Mesendoderm (in vitro differentiated cells): ENCODE results near the gene GPRIN2. TPM values are rescaled to one million over a fixed set of nuclear protein-coding genes. Genes with fewer than 3 reads are reported as not detected.
"Not testable (repeated sequence)": the region's sequence is repeated elsewhere in the genome, so short reads cannot be mapped to it uniquely, and the experiment has no call there.

Experiments used
- DNase-seq: peaks from one replicate; pipeline ENCODE4 v3.0.0; 2013
- H2AK5ac ChIP-seq: 2 replicates; pipeline ENCODE4 v1.6.1; 2013; ENCODE audit warnings: low read length, inconsistent platforms
- H2BK120ac ChIP-seq: 2 replicates; pipeline ENCODE4 v1.6.1; 2013; ENCODE audit warnings: low read depth, mild to moderate bottlenecking, low read length, moderate library complexity, mixed read lengths
- H2BK15ac ChIP-seq: replicated peaks from 2 replicates; pipeline ENCODE4 v1.6.1; 2013; ENCODE audit warnings: low read depth, mild to moderate bottlenecking, moderate library complexity
- H2BK5ac ChIP-seq: 2 replicates; pipeline ENCODE4 v1.6.1; 2013; ENCODE audit warnings: low read length, inconsistent platforms
- H3K18ac ChIP-seq: 2 replicates; pipeline ENCODE4 v1.6.1; 2013; ENCODE audit warnings: mild to moderate bottlenecking, low read length, mixed read lengths
- H3K23ac ChIP-seq: one replicate; pipeline ENCODE4 v1.6.1; 2013; ENCODE audit warnings: low read length
- H3K27ac ChIP-seq: 2 replicates; pipeline ENCODE4 v1.5.1; 2013; ENCODE audit warnings: low read depth, mild to moderate bottlenecking, inconsistent platforms, low read length, moderate library complexity
- H3K27me3 ChIP-seq: 2 replicates; pipeline ENCODE4 v1.6.1; 2013; ENCODE audit warnings: low read length, control low read depth, mild to moderate bottlenecking, inconsistent platforms; ENCODE audit not compliant: insufficient read depth, poor library complexity
- H3K36me3 ChIP-seq: 2 replicates; pipeline ENCODE4 v1.6.1; 2013; ENCODE audit warnings: low read length, inconsistent platforms; ENCODE audit not compliant: control insufficient read depth, insufficient read depth
- H3K4ac ChIP-seq: one replicate; pipeline ENCODE4 v1.6.1; 2013; ENCODE audit warnings: low read depth, mild to moderate bottlenecking, low read length, moderate library complexity
- H3K4me1 ChIP-seq: 2 replicates; pipeline ENCODE4 v1.6.1; 2013; ENCODE audit warnings: low read depth, low read length, inconsistent platforms; ENCODE audit not compliant: control insufficient read depth
- H3K4me2 ChIP-seq: 2 replicates; pipeline ENCODE4 v1.6.1; 2013; ENCODE audit warnings: low read length
- H3K4me3 ChIP-seq: 2 replicates; pipeline ENCODE4 v1.5.1; 2013; ENCODE audit warnings: mild to moderate bottlenecking, low read length
- H3K56ac ChIP-seq: one replicate; pipeline ENCODE4 v1.6.1; 2013; ENCODE audit warnings: low read length
- H3K79me1 ChIP-seq: 2 replicates; pipeline ENCODE4 v1.6.1; 2013; ENCODE audit warnings: low read length, inconsistent platforms
- H3K79me2 ChIP-seq: 2 replicates; pipeline ENCODE4 v1.6.1; 2013; ENCODE audit warnings: mild to moderate bottlenecking, low read length; ENCODE audit not compliant: control insufficient read depth, insufficient read depth
- H3K9ac ChIP-seq: 2 replicates; pipeline ENCODE4 v1.6.1; 2013; ENCODE audit warnings: low read length, inconsistent platforms
- H4K5ac ChIP-seq: one replicate; pipeline ENCODE4 v1.6.1; 2013; ENCODE audit warnings: low read length
- H4K8ac ChIP-seq: one replicate; pipeline ENCODE4 v1.6.1; 2013; ENCODE audit warnings: low read depth, mild to moderate bottlenecking, control low read depth, low read length, moderate library complexity
- WGBS: extraction: QIAGEN DNeasy Blood & Tissue Kit; methylation state at CpG from one replicate; pipeline ENCODE4 v1.1.7; 2013; ENCODE audit warnings: low lambda C conversion rate, missing lambda C conversion rate; ENCODE audit not compliant: insufficient coverage; ENCODE audit errors: extremely low coverage; 5-methylcytosine and 5-hydroxymethylcytosine counted together
- polyA plus RNA-seq, 2 experiments: library from polyadenylated mRNA; stranded (reverse); fragments of 200-250 nt; gene quantifications; one replicate each; pipeline ENCODE4 v1.2.3, GENCODE V29; 2013

Gene GPRIN2
- 3.0 TPM for polyA plus RNA-seq (2013, experiment 1 of 2)
- polyA plus RNA-seq (2013, experiment 2 of 2), result 3.0 TPM

- no peak within 1 kb of the TSS for H4K8ac ChIP-seq
- H2BK120ac ChIP-seq, result no peak within 1 kb of the TSS
- peak within 1 kb of the TSS; percentile 70 for H3K9ac ChIP-seq
- H4K5ac ChIP-seq, result no peak within 1 kb of the TSS
- H2BK15ac ChIP-seq, result no peak within 1 kb of the TSS
- peaks cover 3% of the 10 kb centered on the region for H3K4me1 ChIP-seq
- peak within 1 kb of the TSS; percentile 13 for H3K18ac ChIP-seq
- peak; percentile 59 for DNase-seq
- H3K56ac ChIP-seq, result peak within 1 kb of the TSS; percentile 94
- H3K36me3 ChIP-seq, result no peaks in the 10 kb centered on the region
- peak within 1 kb of the TSS; percentile 63 for H3K4me3 ChIP-seq
- H2BK5ac ChIP-seq, result no peak within 1 kb of the TSS
- H3K27ac ChIP-seq, result no peak within 1 kb of the TSS
- H3K79me2 ChIP-seq, result no peaks in the 10 kb centered on the region
- no CpG with 5 or more reads among the region's 74 CpGs for WGBS
- H3K4me2 ChIP-seq, result peak within 1 kb of the TSS; percentile 95
- no peak within 1 kb of the TSS for H2AK5ac ChIP-seq
- peak within 1 kb of the TSS; percentile 6 for H3K4ac ChIP-seq
- H3K79me1 ChIP-seq, result no peaks in the 10 kb centered on the region
- no peaks in the 10 kb centered on the region for H3K27me3 ChIP-seq
- peak within 1 kb of the TSS; percentile 84 for H3K23ac ChIP-seq
Observed at GRCh38 chr10:46556515-46557318, at the start of gene GPRIN2. TSS of gene GPRIN2 (minus strand) at chr10:46556658. CDS start at chr10:46550736, 5,922 bp downstream.

GRCh38 chr10:46600516-46600915 is 44.1 kb upstream of the GPRIN2 start:
- H3K4me1 ChIP-seq, H3K23ac ChIP-seq, H3K56ac ChIP-seq, H3K79me1 ChIP-seq, H3K36me3 ChIP-seq, DNase-seq, H2BK15ac ChIP-seq, H3K4me3 ChIP-seq, H2AK5ac ChIP-seq, H2BK120ac ChIP-seq, H4K5ac ChIP-seq, H3K9ac ChIP-seq, H3K79me2 ChIP-seq, H3K18ac ChIP-seq, H3K27me3 ChIP-seq, H3K27ac ChIP-seq, H3K4ac ChIP-seq, H2BK5ac ChIP-seq, H3K4me2 ChIP-seq, H4K8ac ChIP-seq: not testable (repeated sequence)
- no CpG with 5 or more reads among the region's 1 CpG for WGBS

- H2BK15ac ChIP-seq, H3K79me2 ChIP-seq, H2BK5ac ChIP-seq, H2AK5ac ChIP-seq, H3K4ac ChIP-seq, H4K5ac ChIP-seq, H3K27me3 ChIP-seq, H3K18ac ChIP-seq, H3K4me2 ChIP-seq, H3K27ac ChIP-seq, H4K8ac ChIP-seq, H3K56ac ChIP-seq, H3K79me1 ChIP-seq, H2BK120ac ChIP-seq, H3K9ac ChIP-seq, H3K36me3 ChIP-seq, H3K4me1 ChIP-seq, H3K23ac ChIP-seq, H3K4me3 ChIP-seq: not testable (repeated sequence)
- no CpG with 5 or more reads among the region's 44 CpGs for WGBS
- DNase-seq, result peak; percentile 18
Observed at GRCh38 chr10:46597616-46598246, 41.3 kb upstream of the GPRIN2 start.

GRCh38 chr10:46596570-46596969 is 40.1 kb upstream of the GPRIN2 start:
- not testable (repeated sequence) for H3K4me1 ChIP-seq, DNase-seq, H3K56ac ChIP-seq, H3K27me3 ChIP-seq, H3K36me3 ChIP-seq, H3K4ac ChIP-seq, H3K23ac ChIP-seq, H3K79me1 ChIP-seq, H3K4me3 ChIP-seq, H3K4me2 ChIP-seq, H2BK120ac ChIP-seq, H3K18ac ChIP-seq, H2BK5ac ChIP-seq, H2AK5ac ChIP-seq, H3K79me2 ChIP-seq, H3K27ac ChIP-seq, H4K5ac ChIP-seq, H3K9ac ChIP-seq, H4K8ac ChIP-seq, H2BK15ac ChIP-seq
- no CpG with 5 or more reads among the region's 4 CpGs for WGBS

GRCh38 chr10:46594453-46595063 is 38.1 kb upstream of the GPRIN2 start:
- not testable (repeated sequence) for DNase-seq, H2BK120ac ChIP-seq, H3K27me3 ChIP-seq, H3K79me1 ChIP-seq, H3K36me3 ChIP-seq, H2AK5ac ChIP-seq, H3K4me3 ChIP-seq, H3K9ac ChIP-seq, H4K8ac ChIP-seq, H2BK15ac ChIP-seq, H4K5ac ChIP-seq, H3K79me2 ChIP-seq, H3K27ac ChIP-seq, H3K4me1 ChIP-seq, H3K18ac ChIP-seq, H3K56ac ChIP-seq, H3K23ac ChIP-seq, H3K4me2 ChIP-seq, H2BK5ac ChIP-seq, H3K4ac ChIP-seq
- no CpG with 5 or more reads among the region's 6 CpGs for WGBS
